HG03469 (cell line): ENCODE data around the gene PTPN23.
"Not testable (repeated sequence)": the region's sequence is repeated elsewhere in the genome, so short reads cannot be mapped to it uniquely, and the experiment has no call there.

Experiments
- ATAC-seq: cut with Tn5 transposase; IDR thresholded peaks from one replicate; pipeline ENCODE4 v1.9.1; 2021; ENCODE audit warnings: mild to moderate bottlenecking, moderate library complexity, moderate number of reproducible peaks; ENCODE audit not compliant: unreplicated experiment

The PTPN23 gene

DNA sequence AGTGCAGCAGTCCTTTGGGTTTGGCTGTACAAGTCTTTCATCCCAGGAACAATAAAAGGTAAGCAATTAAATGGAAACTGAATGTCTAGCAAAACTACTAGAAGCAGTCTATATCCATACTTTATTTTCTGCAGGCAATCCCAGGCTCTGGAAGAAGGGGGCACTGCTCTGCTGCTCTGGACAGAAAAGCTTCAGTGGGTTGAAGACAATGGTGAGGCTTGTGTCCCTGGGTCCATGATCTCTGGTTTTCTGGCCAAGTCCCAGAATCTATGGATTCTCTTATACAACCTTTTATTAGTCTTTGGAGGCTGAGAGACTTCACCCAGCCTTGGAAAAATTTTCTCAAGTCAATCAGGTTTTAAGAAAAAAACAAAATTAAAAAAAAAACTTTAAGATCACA, 59.3 kb downstream of the PTPN23 start:
- ATAC-seq = no peak

DNA sequence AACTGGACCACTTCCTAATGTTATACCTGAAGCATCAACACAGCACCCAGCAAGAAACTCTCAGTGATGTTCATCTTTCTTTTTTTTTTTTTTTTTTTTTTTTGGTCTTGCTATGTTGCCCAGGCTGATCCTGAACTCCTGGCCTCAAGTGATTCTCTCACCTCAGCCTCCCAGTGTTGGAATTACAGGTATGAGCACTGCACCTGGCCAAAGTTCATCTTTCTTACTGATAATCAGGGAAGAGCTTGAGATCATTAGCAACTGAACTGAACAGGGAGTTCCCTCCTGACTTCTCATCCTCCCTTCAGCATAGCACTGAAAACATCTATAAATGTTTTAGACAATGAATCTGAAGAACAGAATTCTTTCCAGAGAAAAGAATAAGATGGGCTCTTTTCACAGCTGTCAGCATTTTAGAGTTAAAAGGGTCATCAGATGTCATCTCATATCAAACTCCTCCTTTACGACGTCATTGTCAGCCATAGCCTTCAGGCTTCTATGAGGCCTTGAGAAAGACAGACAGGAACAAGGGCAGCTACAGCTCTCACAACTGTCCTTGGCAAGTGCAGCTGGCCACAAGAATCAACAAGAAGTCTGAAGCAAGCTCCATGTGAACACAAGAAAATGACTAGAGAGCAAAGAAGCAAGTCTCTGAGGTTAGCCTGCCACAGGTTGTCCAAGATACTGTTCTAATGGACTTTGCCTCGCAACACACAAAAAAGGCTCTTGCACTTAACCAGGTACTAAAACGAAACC, 61.2 kb downstream of the PTPN23 start:
- ATAC-seq = no peak

DNA sequence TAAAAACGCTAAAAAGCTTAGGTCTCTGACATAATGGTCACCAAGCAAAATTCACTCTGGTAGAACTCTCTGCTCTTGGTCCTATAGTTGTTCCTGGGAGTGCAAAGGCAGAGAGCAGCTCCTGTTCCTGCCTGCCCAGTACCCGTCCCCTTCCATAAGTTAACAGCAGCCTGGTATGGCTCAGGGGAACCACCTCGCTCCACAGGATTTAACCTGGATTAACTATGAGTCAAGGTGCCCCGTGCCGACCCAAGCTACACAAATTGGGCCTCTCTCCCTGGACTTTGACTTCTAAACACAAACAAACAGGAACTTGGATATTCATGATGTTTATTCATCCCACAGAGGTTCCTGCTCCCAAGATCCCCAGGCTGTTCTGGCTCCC, 62.8 kb downstream of the PTPN23 start:
- no peak for ATAC-seq

- no peak for ATAC-seq
These were observed 63.3 kb downstream of the PTPN23 start for GRCh38 chr3:47444103-47444502.

DNA sequence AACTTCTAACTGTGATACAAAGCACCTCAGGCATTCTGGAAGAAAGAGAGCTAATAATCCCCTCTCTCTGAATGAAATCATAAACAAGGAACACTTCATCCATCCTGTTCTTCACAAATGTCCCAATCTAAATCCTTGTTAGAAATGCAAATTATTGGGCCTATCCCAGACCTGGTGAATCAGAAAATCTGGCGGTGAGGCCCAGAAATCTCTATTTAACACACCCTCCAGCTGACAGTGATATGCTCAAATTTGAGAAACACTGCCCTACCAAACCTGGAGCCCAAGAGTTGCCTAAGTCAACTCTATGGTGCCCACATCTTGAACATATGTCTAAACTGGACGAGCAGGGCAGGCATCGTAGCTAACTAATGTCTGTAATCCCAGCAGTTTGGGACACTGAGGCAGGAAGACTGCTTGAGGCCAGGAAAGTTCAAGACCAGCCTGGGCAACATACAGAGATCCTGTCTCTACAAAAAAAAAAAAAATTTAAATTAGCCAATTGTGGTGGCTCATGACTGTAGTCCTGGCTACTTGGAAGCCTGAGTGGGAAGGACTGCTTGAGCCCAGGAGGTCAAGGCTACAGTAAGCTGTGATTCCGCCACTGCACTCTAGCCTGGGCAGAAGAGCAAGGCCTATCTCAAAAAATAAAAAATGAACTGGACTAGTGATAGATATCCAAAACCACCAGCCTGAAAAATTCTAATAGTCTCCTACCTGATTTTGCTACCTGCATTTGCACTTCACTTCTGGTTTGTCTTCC, 71.8 kb downstream of the PTPN23 start:
- no peak for ATAC-seq

GRCh38 chr3:47455806-47456452, 75.1 kb downstream of the PTPN23 start:
- no peak for ATAC-seq

DNA sequence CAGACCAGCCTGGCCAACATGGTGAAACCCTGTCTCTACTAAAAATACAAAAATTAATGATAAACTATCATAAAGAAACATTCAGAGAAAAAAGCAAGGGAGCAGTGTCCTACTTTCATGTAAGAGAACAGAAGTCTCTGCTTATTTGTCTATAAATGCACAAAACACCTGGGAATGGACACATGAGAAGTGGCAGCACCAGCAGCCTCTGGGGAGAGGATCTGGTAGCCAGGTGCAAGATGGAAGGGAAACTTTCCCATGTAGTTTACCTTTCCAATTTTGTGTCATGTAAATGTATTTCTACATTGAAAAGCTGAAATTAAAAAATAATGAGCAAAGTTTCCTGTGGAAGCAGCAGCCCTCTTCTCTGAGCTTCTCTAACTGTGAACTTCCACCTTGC, 76.2 kb downstream of the PTPN23 start:
- ATAC-seq = no peak

- ATAC-seq = not testable (repeated sequence)
These were observed 78.8 kb downstream of the PTPN23 start for GRCh38 chr3:47459534-47460085.
